Cerebellar nuclear complex (tissue), 1 donor: ENCODE results near the gene GDPD4.
A peak's percentile ranks its signal among the peaks of the same experiment; 100 is the strongest.

Experiments used
- DNase-seq, 2 experiments: peaks; one replicate each; lab custom pipeline; 2025; lab: John Stamatoyannopoulos, UW

Gene GDPD4

GRCh38 chr11:77190331-77191075 lies 111.0 kb downstream of the GDPD4 start:
- DNase-seq: no peak

- DNase-seq: no peak
These were observed 111.8 kb downstream of the GDPD4 start for GRCh38 chr11:77189588-77190210.

GRCh38 chr11:77188633-77189491 lies 112.6 kb downstream of the GDPD4 start:
- no peak for DNase-seq

GRCh38 chr11:77187776-77188632 lies 113.5 kb downstream of the GDPD4 start:
- peak in 1 of 2 experiments; percentile 54 for DNase-seq

- DNase-seq: no peak
These were observed 114.3 kb downstream of the GDPD4 start for GRCh38 chr11:77187111-77187750.

- no peak for DNase-seq
These were observed 115.2 kb downstream of the GDPD4 start for GRCh38 chr11:77186302-77186701.

- DNase-seq: no peak
These were observed 117.2 kb downstream of the GDPD4 start for GRCh38 chr11:77184136-77184860.

- DNase-seq: no peak
These were observed 118.0 kb downstream of the GDPD4 start for GRCh38 chr11:77183431-77183984.

- DNase-seq: no peak
These were observed 118.7 kb downstream of the GDPD4 start for GRCh38 chr11:77182542-77183430.

- DNase-seq: no peak
These were observed 119.5 kb downstream of the GDPD4 start for GRCh38 chr11:77181799-77182541.

GRCh38 chr11:77181226-77181625 lies 120.3 kb downstream of the GDPD4 start:
- DNase-seq: no peak

- DNase-seq: no peak
These were observed 121.1 kb downstream of the GDPD4 start for GRCh38 chr11:77180346-77180745.

- no peak for DNase-seq
These were observed 121.8 kb downstream of the GDPD4 start for GRCh38 chr11:77179681-77180080.

GRCh38 chr11:77179048-77179447 lies 122.4 kb downstream of the GDPD4 start:
- DNase-seq: no peak

GRCh38 chr11:77178150-77178549 lies 123.3 kb downstream of the GDPD4 start:
- DNase-seq: no peak

- DNase-seq: no peak
These were observed 124.5 kb downstream of the GDPD4 start for GRCh38 chr11:77176996-77177395.

GRCh38 chr11:77175869-77176539 lies 125.5 kb downstream of the GDPD4 start:
- no peak for DNase-seq
